Measurements from ENCODE around the gene BDH1. TPM values are rescaled to one million over a fixed set of nuclear protein-coding genes. Genes with fewer than 3 reads are reported as not detected.
"Not testable (repeated sequence)": the region's sequence is repeated elsewhere in the genome, so short reads cannot be mapped to it uniquely, and the experiment has no call there.

BDH1 gene
- polyA plus RNA-seq, 10 donors = 2.1 to 7.2 (median 3.5) TPM

GRCh38 chr3:197521277-197522182, 34.2 kb downstream of the BDH1 start:
- no peak for DNase-seq

DNA sequence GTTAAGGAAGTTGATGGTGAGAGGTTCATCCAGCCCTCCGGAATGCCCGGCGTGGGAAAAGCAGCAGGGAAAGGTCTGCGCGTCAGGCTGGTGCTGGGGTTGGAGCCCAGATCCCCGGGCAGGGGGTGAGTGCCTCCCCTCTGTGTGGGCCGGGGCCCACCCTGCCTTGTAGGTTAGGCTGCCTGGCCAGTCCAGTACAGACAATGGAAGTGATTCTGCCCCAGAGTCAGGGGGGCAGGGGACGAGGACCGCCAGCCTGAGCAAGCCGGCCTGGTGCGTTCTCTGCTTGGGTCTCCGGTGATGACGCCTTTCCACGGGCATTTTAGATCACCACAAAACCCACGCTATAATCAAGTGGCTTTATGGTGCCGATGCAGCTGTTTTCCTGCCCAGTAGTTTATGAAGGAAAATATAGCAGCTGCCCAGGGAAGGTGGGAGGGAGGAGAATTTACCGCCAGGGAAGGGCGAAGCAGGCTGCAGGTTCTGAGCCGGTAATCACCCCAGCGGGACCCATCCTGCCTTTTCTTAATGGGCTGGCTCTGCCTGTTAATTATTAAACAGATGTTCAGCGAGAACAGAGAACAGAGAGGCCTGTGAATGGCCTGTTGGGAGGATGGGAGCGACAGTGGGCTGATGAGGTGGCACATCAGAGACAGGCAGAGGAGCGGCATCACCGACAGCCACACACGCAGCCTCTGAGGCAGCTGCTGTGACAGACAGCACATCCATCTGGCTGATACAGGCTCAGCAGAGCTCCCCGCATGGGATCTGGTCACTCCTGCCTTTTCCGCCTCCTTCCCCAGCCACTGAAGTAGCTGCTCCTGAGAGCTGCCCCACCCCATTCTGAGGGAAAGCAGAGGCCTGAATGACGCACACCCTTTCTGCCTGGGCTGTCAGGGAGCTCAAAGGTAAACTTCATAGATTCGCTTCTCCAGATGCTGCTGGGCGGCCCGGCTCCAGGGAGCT, 35.2 kb downstream of the BDH1 start:
- DNase-seq = peak in 1 of 3 donors; percentile 52

DNA sequence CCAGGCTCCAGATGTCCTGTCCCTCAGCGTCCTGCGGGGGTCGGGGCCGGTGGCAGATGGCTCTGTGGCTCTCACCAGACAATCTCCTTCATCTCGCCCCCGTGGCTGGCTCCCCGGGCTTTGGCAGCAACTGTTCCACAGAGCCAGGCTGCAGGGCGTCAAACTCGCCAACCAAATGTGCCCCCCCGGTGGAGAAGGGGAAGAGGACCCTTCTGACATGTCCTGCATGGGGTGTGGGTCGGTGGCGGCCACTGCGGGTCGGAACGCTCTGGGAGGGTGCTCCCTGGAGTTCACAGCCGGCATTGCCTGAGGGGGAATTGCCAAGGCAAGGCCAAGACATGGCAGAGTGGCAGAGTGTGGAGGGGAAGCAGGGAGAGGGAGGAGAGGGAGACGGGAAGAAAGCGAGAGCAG, 36.0 kb downstream of the BDH1 start:
- no peak for DNase-seq

- DNase-seq = no peak
These were observed 36.8 kb downstream of the BDH1 start for GRCh38 chr3:197518881-197519421.

DNA sequence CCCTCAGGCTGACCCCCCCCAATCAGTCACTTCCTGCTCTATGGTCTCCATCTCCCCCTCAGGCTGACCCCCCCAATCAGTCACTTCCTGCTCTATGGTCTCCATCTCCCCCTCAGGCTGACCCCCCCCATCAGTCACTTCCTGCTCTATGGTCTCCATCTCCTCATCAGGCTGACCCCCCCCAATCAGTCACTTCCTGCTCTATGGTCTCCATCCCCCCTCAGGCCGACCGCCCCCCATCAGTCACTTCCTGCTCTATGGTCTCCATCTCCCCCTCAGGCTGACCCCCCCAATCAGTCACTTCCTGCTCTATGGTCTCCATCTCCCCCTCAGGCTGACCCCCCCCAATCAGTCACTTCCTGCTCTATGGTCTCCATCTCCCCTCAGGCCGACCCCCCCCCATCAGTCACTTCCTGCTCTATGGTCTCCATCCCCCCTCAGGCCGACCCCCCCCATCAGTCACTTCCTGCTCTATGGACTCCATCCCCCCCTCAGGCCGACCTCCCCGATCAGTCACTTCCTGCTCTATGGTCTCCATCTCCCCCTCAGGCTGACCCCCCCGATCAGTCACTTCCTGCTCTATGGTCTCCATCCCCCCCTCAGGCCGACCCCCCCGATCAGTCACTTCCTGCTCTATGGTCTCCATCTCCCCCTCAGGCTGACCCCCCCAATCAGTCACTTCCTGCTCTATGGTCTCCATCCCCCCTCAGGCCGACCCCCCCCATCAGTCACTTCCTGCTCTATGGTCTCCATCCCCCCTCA, 37.7 kb downstream of the BDH1 start:
- not testable (repeated sequence) for DNase-seq

- not testable (repeated sequence) for DNase-seq
These were observed 38.7 kb downstream of the BDH1 start for GRCh38 chr3:197516890-197517606.

- DNase-seq = peak in 1 of 3 donors; percentile 88
These were observed 39.3 kb downstream of the BDH1 start for GRCh38 chr3:197516517-197516889.

GRCh38 chr3:197514786-197515355, 40.9 kb downstream of the BDH1 start:
- DNase-seq = no peak

- DNase-seq = no peak
These were observed 41.6 kb downstream of the BDH1 start for GRCh38 chr3:197513953-197514785.

- DNase-seq = no peak
These were observed 42.8 kb downstream of the BDH1 start for GRCh38 chr3:197512691-197513571.

DNA sequence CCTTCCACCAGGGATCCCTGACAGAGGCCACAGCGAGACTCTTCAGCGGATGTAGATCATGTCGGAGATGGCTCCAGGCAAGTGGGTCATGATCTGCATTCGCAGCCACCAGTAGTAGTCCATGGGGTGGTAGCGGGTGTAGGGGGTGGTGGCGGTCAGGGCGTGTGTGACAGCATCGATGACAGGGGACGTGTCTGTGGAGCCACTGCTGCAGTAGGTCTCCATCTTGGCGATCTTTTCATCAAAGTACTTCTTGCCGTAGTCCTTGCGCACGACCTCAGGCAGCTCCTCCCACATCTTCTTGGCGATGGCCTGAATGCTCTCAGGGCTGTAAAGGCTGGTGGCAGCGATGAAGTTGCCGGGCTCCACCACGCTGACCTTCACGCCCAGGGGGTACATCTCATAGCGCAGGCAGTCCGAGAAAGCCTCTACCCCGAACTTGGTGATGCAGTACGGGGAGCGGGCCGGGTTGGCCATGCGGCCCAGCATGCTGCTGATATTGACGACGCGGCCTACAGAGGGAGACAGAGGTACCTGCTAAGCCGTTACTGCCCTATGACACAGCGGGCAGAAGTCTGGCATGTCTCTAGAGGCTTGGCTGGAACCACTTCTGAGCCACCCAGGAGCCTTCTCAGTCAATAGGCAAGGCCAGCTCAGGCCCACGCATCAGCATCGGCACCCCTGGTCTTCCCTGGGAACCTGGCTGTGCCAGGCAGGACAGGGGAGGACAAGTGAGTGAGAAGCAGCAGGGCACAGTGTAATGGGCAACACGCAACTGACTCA, 43.7 kb downstream of the BDH1 start:
- no peak for DNase-seq

GRCh38 chr3:197511130-197511529, 44.6 kb downstream of the BDH1 start:
- DNase-seq = no peak

DNA sequence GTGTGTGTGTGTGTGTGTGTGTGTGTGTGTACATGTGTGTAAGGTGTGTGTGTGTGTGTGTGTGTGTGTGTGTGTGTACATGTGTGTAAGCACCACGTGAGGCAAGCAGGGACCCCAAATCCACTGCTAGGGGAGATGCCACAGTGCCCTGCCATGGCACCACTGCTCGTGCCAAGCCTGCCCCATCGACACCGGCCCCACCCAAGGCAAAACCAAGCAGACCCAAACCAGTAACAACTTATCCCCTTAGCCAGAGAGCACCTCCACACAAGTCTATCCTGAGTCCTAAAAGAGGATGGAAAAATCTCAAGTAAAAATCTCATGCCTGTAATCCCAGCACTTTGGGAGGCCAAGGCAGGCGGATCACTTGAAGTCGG, 45.1 kb downstream of the BDH1 start:
- DNase-seq = no peak

DNA sequence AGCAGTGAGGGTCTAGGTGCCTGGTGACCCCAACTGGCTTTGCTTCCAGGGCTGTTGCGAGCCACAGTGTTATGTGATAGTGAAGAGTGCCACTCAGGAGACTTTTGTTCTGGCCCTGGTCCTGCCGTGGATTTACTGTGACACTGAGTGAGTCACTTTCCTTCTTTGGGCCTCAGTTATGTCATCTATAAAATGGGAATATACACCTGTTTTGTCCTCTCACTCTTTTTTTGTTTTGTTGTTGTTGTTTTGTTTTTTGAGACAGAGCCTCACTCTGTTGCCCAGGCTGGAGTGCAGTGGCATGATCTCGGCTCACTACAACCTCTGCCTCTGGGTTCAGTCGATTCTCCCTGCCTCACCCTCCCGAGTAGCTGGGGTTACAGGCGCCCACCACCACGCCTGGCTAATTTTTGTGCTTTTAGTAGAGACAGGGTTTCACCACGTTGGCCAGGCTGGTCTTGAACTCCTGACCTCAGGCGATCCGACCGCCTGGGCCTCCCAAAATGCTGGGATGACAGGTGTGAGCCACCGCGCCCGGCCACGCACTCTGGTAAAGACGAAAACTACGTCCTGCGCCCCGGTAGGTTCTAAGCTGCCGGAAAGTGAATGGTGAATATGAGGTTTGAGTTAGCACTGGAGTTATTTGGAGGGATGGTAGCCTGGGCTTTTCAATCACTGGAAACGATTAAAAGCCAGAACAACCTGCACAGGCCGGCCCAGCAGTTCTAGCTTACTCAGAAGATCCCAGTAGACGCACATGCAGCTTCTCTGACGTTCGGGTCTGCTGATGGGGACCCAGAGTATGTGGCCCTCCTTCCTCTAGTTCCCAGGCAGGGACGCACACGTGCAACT, 46.6 kb downstream of the BDH1 start:
- no peak for DNase-seq

- DNase-seq = no peak
These were observed 47.3 kb downstream of the BDH1 start for GRCh38 chr3:197508461-197508860.

- DNase-seq = no peak
These were observed 47.7 kb downstream of the BDH1 start for GRCh38 chr3:197508051-197508451.

GRCh38 chr3:197507541-197507940, 48.2 kb downstream of the BDH1 start:
- DNase-seq = no peak

Data from muscle of back (tissue), 11 donors.